Neural cell (in vitro differentiated cells): ENCODE results near the gene P2RX1. TPM values are rescaled to one million over a fixed set of nuclear protein-coding genes. Genes with fewer than 3 reads are reported as not detected.

Experiments used
- H2AFZ ChIP-seq: fragments of 200-600, 300-800 bp; sonication (generic), shearing (Covaris generic); 2 replicates; pipeline ENCODE4 v1.6.0; 2014; ENCODE audit warnings: low read depth, mild to moderate bottlenecking, antibody characterized with exemption, low read length, moderate library complexity
- H3F3A ChIP-seq: fragments of 200-600 bp; shearing (Covaris generic); 2 replicates; pipeline ENCODE4 v1.6.1; 2016; ENCODE audit warnings: mild to moderate bottlenecking, moderate library complexity, mixed read lengths, antibody characterized with exemption, low read length; ENCODE audit not compliant: insufficient read depth, poor library complexity, severe bottlenecking
- H3K27ac ChIP-seq: fragments of 200-600, 300-800 bp; sonication (generic), shearing (Covaris generic); 2 replicates; pipeline ENCODE4 v1.5.1; 2014; ENCODE audit warnings: mild to moderate bottlenecking, low read length, moderate library complexity
- H3K27me3 ChIP-seq: fragments of 300-800, 200-600 bp; sonication (generic), shearing (Covaris generic); 2 replicates; pipeline ENCODE4 v1.6.0; 2014; ENCODE audit warnings: mild to moderate bottlenecking, low read depth, low read length, moderate library complexity; ENCODE audit not compliant: insufficient read depth
- H3K36me3 ChIP-seq: fragments of 300-800, 200-600 bp; sonication (generic), shearing (Covaris generic); 2 replicates; pipeline ENCODE4 v1.5.1; 2014; ENCODE audit warnings: mild to moderate bottlenecking, antibody characterized with exemption, low read length, moderate library complexity; ENCODE audit not compliant: insufficient read depth
- H3K4me2 ChIP-seq: fragments of 300-800, 200-600 bp; sonication (generic), shearing (Covaris generic); 2 replicates; pipeline ENCODE4 v1.6.0; 2014; ENCODE audit warnings: mild to moderate bottlenecking, low read length
- H3K4me3 ChIP-seq: fragments of 300-800, 200-600 bp; sonication (generic), shearing (Covaris generic); 2 replicates; pipeline ENCODE4 v1.5.1; 2014; ENCODE audit warnings: mild to moderate bottlenecking, low read length, moderate library complexity
- H3K79me2 ChIP-seq: fragments of 200-600 bp; shearing (Covaris generic); replicated peaks from 2 replicates; pipeline ENCODE4 v1.6.0; 2014; ENCODE audit warnings: mild to moderate bottlenecking, low read length, moderate library complexity; ENCODE audit not compliant: insufficient read depth
- H3K9ac ChIP-seq: fragments of 300-800, 200-600 bp; sonication (generic), shearing (Covaris generic); 2 replicates; pipeline ENCODE4 v1.6.1; 2016; ENCODE audit warnings: mild to moderate bottlenecking, low read length, mixed read lengths
- H3K9me2 ChIP-seq: fragments of 200-600 bp; shearing (Covaris generic); 2 replicates; pipeline ENCODE4 v1.6.1; 2016; ENCODE audit warnings: mild to moderate bottlenecking, low read length, mixed read lengths; ENCODE audit not compliant: insufficient read depth
- H3K9me3 ChIP-seq: fragments of 200-600, 300-800 bp; sonication (generic), shearing (Covaris generic); 2 replicates; pipeline ENCODE4 v1.6.1; 2016; ENCODE audit warnings: mild to moderate bottlenecking, mixed run types, low read length, moderate library complexity, mixed read lengths
- H4K20me1 ChIP-seq: fragments of 200-600 bp; shearing (Covaris generic); 2 replicates; pipeline ENCODE4 v1.6.1; 2016; ENCODE audit warnings: mild to moderate bottlenecking, mixed run types; ENCODE audit not compliant: insufficient read depth
- CTCF ChIP-seq: fragments of 450-650 bp; IDR thresholded peaks from 2 replicates; pipeline ENCODE4 v1.5.1; 2014; ENCODE audit warnings: antibody characterized with exemption, mild to moderate bottlenecking, moderate library complexity; ENCODE audit not compliant: poor library complexity, severe bottlenecking
- EP300 ChIP-seq: fragments of 450-650 bp; conservative IDR thresholded peaks from 2 replicates; pipeline ENCODE4 v1.6.1; 2014; ENCODE audit warnings: antibody characterized with exemption, mild to moderate bottlenecking, moderate library complexity; ENCODE audit not compliant: poor library complexity, severe bottlenecking
- EZH2 ChIP-seq: fragments of 200-600, 300-800 bp; shearing (Covaris generic), sonication (generic); IDR thresholded peaks from 2 replicates; pipeline ENCODE4 v1.6.1; 2014; ENCODE audit warnings: antibody characterized with exemption, low read length, borderline replicate concordance, mild to moderate bottlenecking; ENCODE audit not compliant: insufficient read depth, poor library complexity, severe bottlenecking
- MXI1 ChIP-seq: fragments of 450-650 bp; conservative IDR thresholded peaks from 2 replicates; pipeline ENCODE4 v1.6.1; 2014; ENCODE audit warnings: antibody characterized with exemption, mild to moderate bottlenecking; ENCODE audit not compliant: poor library complexity, severe bottlenecking
- POLR2AphosphoS5 ChIP-seq: IDR thresholded peaks from 2 replicates; pipeline ENCODE4 v1.6.1; 2012
- RAD21 ChIP-seq: fragments of 450-650 bp; conservative IDR thresholded peaks from 2 replicates; pipeline ENCODE4 v1.6.1; 2014; ENCODE audit warnings: antibody characterized with exemption, mild to moderate bottlenecking, moderate library complexity
- REST ChIP-seq: IDR thresholded peaks from 2 replicates; pipeline ENCODE4 v1.6.1; 2012; ENCODE audit warnings: borderline replicate concordance
- SMC3 ChIP-seq: fragments of 450-650 bp; conservative IDR thresholded peaks from 2 replicates; pipeline ENCODE4 v1.6.1; 2014; ENCODE audit warnings: antibody characterized with exemption, mild to moderate bottlenecking, moderate library complexity; ENCODE audit not compliant: poor library complexity
- TAF1 ChIP-seq: IDR thresholded peaks from 2 replicates; pipeline ENCODE4 v1.6.1; 2012; ENCODE audit warnings: low read depth
- polyA plus RNA-seq: library from polyadenylated mRNA; depleted of rRNA; stranded (reverse); fragments of >200 nt; gene quantifications from 2 replicates; pipeline ENCODE4 v1.2.3, GENCODE V29; 2014

P2RX1 gene
- polyA plus RNA-seq, 1 donor from 2014 or later: not detected

- H2AFZ ChIP-seq: no peak overlapping the region
Measured at GRCh38 chr17:3894911-3895343, 21.3 kb downstream of the P2RX1 start.

GRCh38 chr17:3894188-3894587 lies 22.1 kb downstream of the P2RX1 start:
- H3K9me2 ChIP-seq: no peaks in the 10 kb centered on the region
- no peaks in the 10 kb centered on the region for H3F3A ChIP-seq
- no peaks in the 10 kb centered on the region for H3K27me3 ChIP-seq
- H3K4me3 ChIP-seq: no peak overlapping the region
- TF ChIP-seq TAF1: no peak
- TF ChIP-seq CTCF: no peak
- no peak for TF ChIP-seq EP300
- TF ChIP-seq EZH2: no peak
- no peak for TF ChIP-seq SMC3
- TF ChIP-seq REST: no peak
- H2AFZ ChIP-seq: no peak overlapping the region
- no peak overlapping the region for H3K27ac ChIP-seq
- H3K36me3 ChIP-seq: no peaks in the 10 kb centered on the region
- no peaks in the 10 kb centered on the region for H3K79me2 ChIP-seq
- no peak overlapping the region for H3K9ac ChIP-seq
- H4K20me1 ChIP-seq: no peaks in the 10 kb centered on the region
- H3K4me2 ChIP-seq: no peak overlapping the region
- H3K9me3 ChIP-seq: no peaks in the 10 kb centered on the region

More at GRCh38 chr17:3894911-3895343, 21.3 kb downstream of the P2RX1 start:
- H3K9me3 ChIP-seq: no peaks in the 10 kb centered on the region
- no peak overlapping the region for H3K4me2 ChIP-seq
- H3F3A ChIP-seq: no peaks in the 10 kb centered on the region
- no peaks in the 10 kb centered on the region for H4K20me1 ChIP-seq
- no peaks in the 10 kb centered on the region for H3K27me3 ChIP-seq
- TF ChIP-seq SMC3 (no peak), TAF1 (no peak), RAD21 (no peak), EZH2 (no peak), POLR2AphosphoS5 (no peak), CTCF (no peak), REST (no peak), EP300 (no peak), MXI1 (no peak)
- H3K9ac ChIP-seq: no peak overlapping the region
- H3K79me2 ChIP-seq: no peaks in the 10 kb centered on the region
- no peaks in the 10 kb centered on the region for H3K36me3 ChIP-seq
- no peak overlapping the region for H3K4me3 ChIP-seq
- no peak overlapping the region for H3K27ac ChIP-seq
- H3K9me2 ChIP-seq: no peaks in the 10 kb centered on the region
